ENCODE measurements around the gene DISP3. TPM values are rescaled to one million over a fixed set of nuclear protein-coding genes. Genes with fewer than 3 reads are reported as not detected.

Gene DISP3
- total and polyA plus RNA-seq, 2 of the 4 experiments (the other 2 are of a cell fraction), result 0.05 TPM; not detected in 1

GRCh38 chr1:11519629-11520031 is 40.7 kb downstream of the DISP3 start:
- Histone ChIP-seq H3K56ac (ENCODE audit: extremely low read depth, insufficient read depth, low read length) (no peak overlapping the region), H2BK5ac (ENCODE audit: low read depth, low read length, poor library complexity, severe bottlenecking) (no peak overlapping the region), H2BK15ac (ENCODE audit: low read depth, low read length) (no peak overlapping the region), H3K9ac (ENCODE audit: low read depth, low read length) (no peak overlapping the region), H3K27ac (ENCODE audit: insufficient read depth, low read length) (no peak overlapping the region), H3K4me2 (ENCODE audit: low read depth, low read length) (no peak overlapping the region), H4K91ac (ENCODE audit: insufficient read depth, low read depth, low read length) (no peak overlapping the region), H4K20me1 (ENCODE audit: insufficient read depth, low read length) (no peaks in the 10 kb centered on the region), H4K5ac (ENCODE audit: low read depth, low read length) (no peak overlapping the region), H2AK5ac (ENCODE audit: low read depth, low read length) (no peak overlapping the region), H3K27me3 (ENCODE audit: control insufficient read depth, insufficient read depth, low read length) (no peaks in the 10 kb centered on the region), H3K4ac (ENCODE audit: low read depth, low read length) (no peak overlapping the region), H3K23ac (ENCODE audit: low read depth, low read length) (no peak overlapping the region), H2AFZ (replicated peaks; ENCODE audit: low read length, poor library complexity) (no peak overlapping the region), H4K8ac (ENCODE audit: low read depth in 2 of 2, low read length in 2 of 2) (no peak overlapping the region), H2AK9ac (replicated peaks; ENCODE audit: low read depth, low read length, poor library complexity) (no peak overlapping the region), H3K9me3 (ENCODE audit: control insufficient read depth, insufficient read depth, low read length) (no peaks in the 10 kb centered on the region), H2BK120ac (ENCODE audit: low read depth, low read length) (no peak overlapping the region), H3K79me1 (ENCODE audit: low read depth in 1 of 2, low read length in 2 of 2) (no peaks in the 10 kb centered on the region), H2BK20ac (ENCODE audit: low read depth, low read length) (no peak overlapping the region), H3K4me3 (ENCODE audit: insufficient read depth, low read depth, low read length) (no peak overlapping the region), H3K36me3 (ENCODE audit: control insufficient read depth, insufficient read depth, low read length) (no peaks in the 10 kb centered on the region), H3K4me1 (ENCODE audit: control insufficient read depth, insufficient read depth, low read length) (no peaks in the 10 kb centered on the region), H3K18ac (ENCODE audit: low read depth, low read length) (no peak overlapping the region), H3K14ac (replicated peaks; ENCODE audit: low read depth, low read length) (no peak overlapping the region), H3K9me1 (ENCODE audit: insufficient read depth, low read length) (no peaks in the 10 kb centered on the region)
- intact Hi-C loops (cut with micrococcal nuclease), result no loop called here
- in situ Hi-C loops (cut with MboI; ENCODE audit: low sequenced_read_pairs), result no loop called here
- WGBS, 2 experiments (ENCODE audit: extremely low coverage in 2 of 2, insufficient read length in 1 of 2), result no CpG with 5 or more reads among the region's 13 CpGs
- DNase-seq (no peak), ATAC-seq (ENCODE audit: low read depth) (no peak)
- POLR2A ChIA-PET (ENCODE audit: unreplicated experiment), result no interaction called here
- CTCF ChIA-PET, result no interaction called here
- BruUV-seq (replicated peaks), result no TSS peak
- dilution Hi-C loops (cut with HindIII; ENCODE audit: low sequenced_read_pairs, unreplicated experiment), result no loop called here
- TF ChIP-seq MAFK (IDR thresholded peaks at IDR 0.05; ENCODE audit: low read depth, low read length), result no peak
- no peak for TF ChIP-seq MAZ (IDR thresholded peaks at IDR 0.05; ENCODE audit: borderline replicate concordance, low read depth, low read length)
- TF ChIP-seq, protein P1, sequence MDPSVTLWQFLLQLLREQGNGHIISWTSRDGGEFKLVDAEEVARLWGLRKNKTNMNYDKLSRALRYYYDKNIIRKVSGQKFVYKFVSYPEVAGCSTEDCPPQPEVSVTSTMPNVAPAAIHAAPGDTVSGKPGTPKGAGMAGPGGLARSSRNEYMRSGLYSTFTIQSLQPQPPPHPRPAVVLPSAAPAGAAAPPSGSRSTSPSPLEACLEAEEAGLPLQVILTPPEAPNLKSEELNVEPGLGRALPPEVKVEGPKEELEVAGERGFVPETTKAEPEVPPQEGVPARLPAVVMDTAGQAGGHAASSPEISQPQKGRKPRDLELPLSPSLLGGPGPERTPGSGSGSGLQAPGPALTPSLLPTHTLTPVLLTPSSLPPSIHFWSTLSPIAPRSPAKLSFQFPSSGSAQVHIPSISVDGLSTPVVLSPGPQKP (IDR thresholded peaks at IDR 0.05; ENCODE audit: borderline replicate concordance, low read depth, low read length), result no peak
- TF ChIP-seq RFX5 (IDR thresholded peaks at IDR 0.05; ENCODE audit: low read depth, low read length), result no peak
- TF ChIP-seq POLR2A (IDR thresholded peaks at IDR 0.05; ENCODE audit: low read depth, low read length), result no peak
- no peak for TF ChIP-seq SMC3 (IDR thresholded peaks at IDR 0.05; ENCODE audit: low read depth, low read length)
- TF ChIP-seq RCOR1 (IDR thresholded peaks at IDR 0.05; ENCODE audit: insufficient replicate concordance, low read length), result no peak
- no peak for TF ChIP-seq CHD1 (IDR thresholded peaks at IDR 0.05; ENCODE audit: low read depth, low read length)
- TF ChIP-seq BHLHE40 (IDR thresholded peaks at IDR 0.05; ENCODE audit: low read depth, low read length), result no peak
- no peak for TF ChIP-seq RAD21 (IDR thresholded peaks at IDR 0.05; ENCODE audit: low read length)
- no peak for TF ChIP-seq NFE2L2 (IDR thresholded peaks at IDR 0.05; ENCODE audit: low read depth, low read length)
- TF ChIP-seq MXI1 (IDR thresholded peaks at IDR 0.05; ENCODE audit: borderline replicate concordance, low read depth, low read length), result no peak
- no peak for TF ChIP-seq FOS (IDR thresholded peaks at IDR 0.05; ENCODE audit: low read depth, low read length)
- no peak for TF ChIP-seq USF2 (IDR thresholded peaks at IDR 0.05; ENCODE audit: low read depth, low read length)
- no peak for TF ChIP-seq CTCF (conservative IDR thresholded peaks at IDR 0.05; ENCODE audit: low read depth, low read length)
- no peak for TF ChIP-seq CEBPB (IDR thresholded peaks at IDR 0.05; ENCODE audit: low read depth, low read length)

Data from IMR-90 (cell line).